Activated naive CD4-positive, alpha-beta T cell treated with anti-CD3 and anti-CD28 coated beads, Interleukin-2, amount 50 U/mL, for 24 hours (primary cell): ENCODE results near the gene OR2T27.
A peak's percentile ranks its signal among the peaks of the same experiment; 100 is the strongest.

Source experiments
- H3K27ac Mint-ChIP-seq: one replicate; pipeline ENCODE4 v1.8.0; 2021; ENCODE audit warnings: mild to moderate bottlenecking, mixed read lengths
- H3K27me3 Mint-ChIP-seq: one replicate; pipeline ENCODE4 v1.8.0; 2021; ENCODE audit warnings: mixed read lengths
- H3K36me3 Mint-ChIP-seq: one replicate; pipeline ENCODE4 v1.8.0; 2021; ENCODE audit warnings: mixed read lengths
- H3K4me1 Mint-ChIP-seq: one replicate; pipeline ENCODE4 v1.8.0; 2021; ENCODE audit warnings: mixed read lengths
- H3K4me3 Mint-ChIP-seq: one replicate; pipeline ENCODE4 v1.8.0; 2021; ENCODE audit warnings: mild to moderate bottlenecking, mixed read lengths
- H3K9me3 Mint-ChIP-seq: one replicate; pipeline ENCODE4 v1.8.0; 2021; ENCODE audit warnings: mixed read lengths

Gene OR2T27

DNA sequence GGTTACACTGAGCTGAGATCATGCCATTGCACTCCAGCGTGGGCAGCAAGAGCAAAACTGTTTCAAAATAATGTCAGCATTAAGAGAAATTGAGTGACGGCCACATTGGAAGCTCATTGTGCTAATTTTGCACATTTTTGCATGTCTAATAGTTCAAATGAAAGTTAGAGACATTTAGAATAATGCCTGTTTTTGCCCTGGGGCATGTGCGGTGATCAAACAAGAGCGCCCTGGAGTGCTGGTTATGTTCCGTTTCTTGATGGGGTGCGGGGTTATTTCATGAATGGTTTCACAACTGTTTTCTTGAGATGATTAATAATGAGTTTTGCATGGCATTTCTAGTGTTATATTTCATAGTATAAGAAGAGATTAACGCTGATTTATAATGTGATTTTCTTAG lies 33.6 kb downstream of the OR2T27 start:
- peaks cover 9% of the 10 kb centered on the region for H3K4me1 Mint-ChIP-seq
- no peak overlapping the region for H3K4me3 Mint-ChIP-seq
- no peaks in the 10 kb centered on the region for H3K36me3 Mint-ChIP-seq
- H3K27me3 Mint-ChIP-seq = no peaks in the 10 kb centered on the region
- H3K9me3 Mint-ChIP-seq = no peaks in the 10 kb centered on the region
- no peak overlapping the region for H3K27ac Mint-ChIP-seq

- H3K36me3 Mint-ChIP-seq = no peaks in the 10 kb centered on the region
- H3K4me3 Mint-ChIP-seq = no peak overlapping the region
Observed at GRCh38 chr1:248618878-248619277, 36.5 kb downstream of the OR2T27 start.

GRCh38 chr1:248618119-248618518 lies 37.2 kb downstream of the OR2T27 start:
- H3K4me3 Mint-ChIP-seq = no peak overlapping the region
- H3K27me3 Mint-ChIP-seq = no peaks in the 10 kb centered on the region
- H3K36me3 Mint-ChIP-seq = no peaks in the 10 kb centered on the region
- peaks cover 23% of the 10 kb centered on the region for H3K4me1 Mint-ChIP-seq
- H3K27ac Mint-ChIP-seq = no peak overlapping the region
- no peaks in the 10 kb centered on the region for H3K9me3 Mint-ChIP-seq

More at GRCh38 chr1:248618878-248619277, 36.5 kb downstream of the OR2T27 start:
- no peaks in the 10 kb centered on the region for H3K9me3 Mint-ChIP-seq
- H3K27ac Mint-ChIP-seq = no peak overlapping the region
- H3K4me1 Mint-ChIP-seq = peaks cover 15% of the 10 kb centered on the region
- H3K27me3 Mint-ChIP-seq = no peaks in the 10 kb centered on the region

DNA sequence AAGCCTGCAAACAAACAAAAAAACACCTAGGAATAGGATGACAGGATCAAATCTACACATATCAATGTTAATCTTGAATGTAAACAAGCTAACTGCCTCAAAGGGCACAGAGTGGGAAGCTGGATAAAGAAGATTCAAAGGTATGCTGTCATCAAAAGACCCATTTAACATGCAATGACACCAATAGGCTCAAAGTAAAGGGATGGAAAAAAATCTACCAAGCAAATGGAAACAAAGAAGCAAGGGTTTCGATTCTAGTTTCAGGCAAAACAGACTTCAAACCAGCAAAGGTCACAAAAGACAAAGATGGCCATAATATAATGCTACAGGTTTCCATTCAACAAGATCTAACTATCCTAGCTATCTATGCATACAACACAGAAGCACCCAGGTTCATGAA lies 41.6 kb downstream of the OR2T27 start:
- no peaks in the 10 kb centered on the region for H3K27me3 Mint-ChIP-seq
- H3K36me3 Mint-ChIP-seq = no peaks in the 10 kb centered on the region
- no peak overlapping the region for H3K4me3 Mint-ChIP-seq
- peak overlapping the region; percentile 63 for H3K27ac Mint-ChIP-seq
- H3K9me3 Mint-ChIP-seq = no peaks in the 10 kb centered on the region
- H3K4me1 Mint-ChIP-seq = peaks cover 39% of the 10 kb centered on the region

DNA sequence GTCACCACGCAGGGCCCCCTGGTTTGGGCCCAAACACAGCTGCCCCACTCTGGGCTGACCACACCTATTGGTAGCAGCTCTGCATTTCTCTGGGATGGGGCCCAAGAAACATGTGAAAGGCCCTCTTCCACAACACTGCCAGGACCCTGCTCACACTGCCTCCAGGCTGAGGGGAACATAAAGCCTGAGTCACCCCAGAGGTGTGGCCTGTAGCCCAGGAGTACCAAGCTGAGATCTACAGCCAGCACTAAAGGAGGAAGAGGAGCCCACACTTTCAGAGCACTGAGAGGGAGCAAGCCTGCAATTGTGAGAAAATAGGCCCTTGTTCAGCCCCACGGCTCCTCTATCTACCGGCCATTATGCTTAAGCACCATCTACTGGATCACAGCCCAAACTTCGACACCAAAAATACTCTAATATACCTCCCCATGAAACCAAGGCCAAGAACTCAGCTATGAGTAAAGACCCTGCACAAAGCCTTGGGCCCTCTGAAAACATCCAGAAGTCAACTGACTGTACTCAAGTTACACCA lies 43.4 kb downstream of the OR2T27 start:
- no peaks in the 10 kb centered on the region for H3K36me3 Mint-ChIP-seq
- peak overlapping the region; percentile 80 for H3K27ac Mint-ChIP-seq
- no peak overlapping the region for H3K4me3 Mint-ChIP-seq

DNA sequence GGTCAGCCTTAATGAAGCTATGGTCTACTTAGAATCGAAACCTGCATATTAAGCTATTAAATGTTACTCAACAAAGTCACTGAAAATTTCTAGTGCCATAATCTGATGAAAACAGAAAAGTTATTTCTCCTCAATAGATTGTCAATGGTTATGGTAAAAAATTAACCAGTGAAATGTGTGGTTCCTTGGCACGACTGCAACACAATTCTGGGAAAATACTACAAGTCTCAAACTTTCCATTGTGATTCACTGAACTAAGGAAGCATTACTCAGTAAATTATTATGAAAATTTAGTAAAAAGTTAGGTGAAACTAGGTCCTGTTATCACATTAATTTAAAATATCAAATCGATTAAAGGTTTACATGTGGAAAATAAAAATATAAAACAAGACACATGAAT lies 45.0 kb downstream of the OR2T27 start:
- H3K4me3 Mint-ChIP-seq = no peak overlapping the region
- peaks cover 37% of the 10 kb centered on the region for H3K4me1 Mint-ChIP-seq
- H3K27ac Mint-ChIP-seq = no peak overlapping the region
- H3K27me3 Mint-ChIP-seq = no peaks in the 10 kb centered on the region
- H3K36me3 Mint-ChIP-seq = no peaks in the 10 kb centered on the region
- H3K9me3 Mint-ChIP-seq = no peaks in the 10 kb centered on the region

More for the DNA sequence above, 43.4 kb downstream of the OR2T27 start:
- Mint-ChIP-seq H3K27me3 (no peaks in the 10 kb centered on the region), H3K9me3 (no peaks in the 10 kb centered on the region), H3K4me1 (peaks cover 37% of the 10 kb centered on the region)
